A673 (cell line): ENCODE results near the gene WDSUB1. TPM values are rescaled to one million over a fixed set of nuclear protein-coding genes. Genes with fewer than 3 reads are reported as not detected.

Experiments used
- BruUV-seq: library from RNA; stranded (reverse); fragments of 400-500 nt; replicated peaks from 2 replicates; lab custom pipeline; 2021; lab: Mats Ljungman, UMichigan
- CTCF ChIA-PET: fragments of 300-600 bp; sonication (Branson Sonifier 250); formaldehyde crosslinking; loops from one replicate; lab custom pipeline; 2022; ENCODE audit warnings: antibody characterized with exemption; lab: Charles Lee
- POLR2A ChIA-PET: fragments of 300-600 bp; sonication (Branson Sonifier 250); formaldehyde crosslinking; loops from one replicate; lab custom pipeline; 2022; ENCODE audit warnings: antibody characterized with exemption; ENCODE audit not compliant: low non-redundant PET; lab: Charles Lee
- DNase-seq: peaks from one replicate; pipeline ENCODE4 v3.0.0-alpha.2; 2015; ENCODE audit warnings: low spot score
- H3K27ac ChIP-seq: fragments of 200-600 bp; sonication (generic); 2 replicates; pipeline ENCODE4 v1.5.1; 2016; ENCODE audit warnings: mixed run types, low read depth, mild to moderate bottlenecking, mixed read lengths, antibody characterized with exemption, low read length; ENCODE audit not compliant: poor library complexity, severe bottlenecking
- H3K27me3 ChIP-seq: fragments of 200-600 bp; sonication (generic); replicated peaks from 2 replicates; pipeline ENCODE4 v1.6.1; 2017; ENCODE audit warnings: mixed run types, low read depth, mild to moderate bottlenecking, mixed read lengths, antibody characterized with exemption, low read length; ENCODE audit not compliant: insufficient read depth, poor library complexity
- H3K36me3 ChIP-seq: fragments of 200-600 bp; sonication (generic); 2 replicates; pipeline ENCODE4 v1.6.1; 2016; ENCODE audit warnings: mixed run types, mild to moderate bottlenecking, mixed read lengths, antibody characterized with exemption, low read length; ENCODE audit not compliant: insufficient read depth, poor library complexity, severe bottlenecking
- H3K4me1 ChIP-seq: fragments of 200-600 bp; sonication (generic); 2 replicates; pipeline ENCODE4 v1.6.1; 2017; ENCODE audit warnings: mixed run types, mild to moderate bottlenecking, mixed read lengths, antibody characterized with exemption, low read length; ENCODE audit not compliant: insufficient read depth, poor library complexity, severe bottlenecking
- H3K4me3 ChIP-seq: fragments of 200-600 bp; sonication (generic); 2 replicates; pipeline ENCODE4 v1.5.1; 2016; ENCODE audit warnings: low read depth, mixed run types, mild to moderate bottlenecking, mixed read lengths, low read length; ENCODE audit not compliant: poor library complexity, severe bottlenecking
- H3K9me3 ChIP-seq: fragments of 200-600 bp; sonication (generic); 2 replicates; pipeline ENCODE4 v1.6.1; 2016; ENCODE audit warnings: mixed run types, low read depth, mild to moderate bottlenecking, mixed read lengths, antibody characterized with exemption, low read length; ENCODE audit not compliant: poor library complexity, severe bottlenecking
- EZH2 ChIP-seq: fragments of 200-600 bp; sonication (generic); IDR thresholded peaks from 2 replicates; pipeline ENCODE4 v1.6.1; 2017; ENCODE audit warnings: borderline replicate concordance, low read depth, mild to moderate bottlenecking, mixed read lengths, antibody characterized with exemption, low read length; ENCODE audit not compliant: poor library complexity, severe bottlenecking
- intact Hi-C: fragments of 100-400 bp; cut with micrococcal nuclease; formaldehyde crosslinking; loops from one replicate; pipeline ENCODE4 v1.10.0; 2022; ENCODE audit not compliant: unreplicated experiment
- total RNA-seq: library from RNA; stranded (reverse); gene quantifications from 2 replicates; pipeline ENCODE4 v1.2.3, GENCODE V29; 2021
- TF ChIP-seq, protein P1 (sequence below): fragments of 300-800, 200-600 bp; sonication (generic); conservative IDR thresholded peaks from 2 replicates; pipeline ENCODE4 v1.5.1; 2017; ENCODE audit warnings: low read depth, mild to moderate bottlenecking, antibody characterized with exemption, low read length, moderate library complexity, mixed read lengths

WDSUB1 gene
- total RNA-seq, 1 experiment from 2014 or later = 11.9 TPM

DNA sequence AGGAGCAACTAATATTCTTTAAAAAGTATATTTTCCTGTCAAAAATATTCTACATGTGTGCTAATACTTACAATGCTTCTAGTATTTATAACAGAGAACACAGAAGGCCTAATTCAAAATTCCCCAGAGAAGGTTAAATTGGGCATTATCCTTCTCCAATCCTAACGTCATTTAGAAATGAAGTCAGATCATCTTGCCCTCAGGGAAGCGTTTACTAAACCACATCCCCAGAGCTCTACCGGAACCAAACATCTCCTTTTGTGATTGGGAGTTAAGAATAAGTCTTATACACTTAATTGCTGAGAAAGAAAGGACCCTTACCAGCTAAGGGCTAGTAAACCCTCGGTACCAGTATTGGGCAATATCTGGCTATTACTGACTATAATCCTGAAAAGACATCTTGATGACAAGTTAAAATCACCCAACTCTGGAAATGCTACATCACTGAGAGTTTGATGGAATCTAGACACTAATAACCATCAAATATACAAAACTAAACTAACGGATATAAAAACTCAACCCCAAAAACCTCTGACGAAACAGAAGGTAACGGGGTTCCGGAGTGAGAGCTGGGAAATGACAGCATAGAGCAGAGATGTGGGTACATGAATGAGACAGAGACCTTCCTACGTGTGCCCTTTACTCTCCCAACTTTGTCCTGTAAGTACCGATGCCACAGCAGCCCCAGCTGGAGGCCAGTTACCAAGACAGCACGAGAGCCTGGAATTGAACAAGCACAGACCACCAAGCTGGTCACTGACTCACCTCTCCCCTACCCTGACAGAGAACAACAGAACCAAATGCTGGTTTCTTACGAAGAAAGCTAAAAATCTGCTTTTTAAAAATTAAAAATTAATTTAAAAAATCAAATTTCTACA lies 35.0 kb downstream of the WDSUB1 start:
- POLR2A ChIA-PET = no interaction called here

DNA sequence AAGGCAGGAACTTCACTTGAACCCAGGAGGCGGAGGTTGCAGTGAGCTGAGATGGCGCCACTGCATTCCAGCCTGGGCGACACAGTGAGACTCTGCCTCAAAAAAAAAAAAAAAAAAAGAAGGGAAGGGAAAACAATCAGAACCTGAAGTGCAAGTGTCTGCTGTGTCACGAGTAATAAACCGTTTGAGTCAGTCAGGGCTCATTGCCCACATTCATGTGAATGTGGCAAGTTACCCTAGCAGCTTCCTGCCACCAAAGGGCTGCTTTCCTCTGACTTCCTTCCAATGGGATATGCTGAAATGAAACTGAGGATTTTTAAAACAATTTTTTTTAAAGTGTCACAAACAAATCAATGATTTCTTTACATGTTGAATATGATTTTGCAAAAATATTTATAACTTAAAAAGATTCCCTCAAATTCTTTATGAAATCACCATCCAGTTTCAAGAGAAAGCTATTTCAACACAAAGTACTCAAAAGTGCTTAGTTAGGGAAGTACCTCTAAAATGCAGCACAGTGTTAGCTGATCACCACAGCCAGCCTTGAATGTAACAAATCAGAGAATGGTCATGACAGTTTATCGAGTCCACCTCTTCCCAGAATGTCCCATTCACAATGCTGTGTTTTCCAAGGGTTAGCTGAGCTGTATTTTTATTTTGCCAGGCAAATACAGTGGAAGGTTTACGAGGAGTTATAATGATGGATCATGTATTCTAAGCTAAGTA lies 36.4 kb downstream of the WDSUB1 start:
- CTCF ChIA-PET = no interaction called here
- no TSS peak for BruUV-seq
- POLR2A ChIA-PET = no interaction called here

More for the DNA sequence above, 35.0 kb downstream of the WDSUB1 start:
- CTCF ChIA-PET = no interaction called here
- H3K36me3 ChIP-seq = no peaks in the 10 kb centered on the region
- H3K27ac ChIP-seq = no peak overlapping the region
- H3K4me3 ChIP-seq = no peak overlapping the region
- H3K9me3 ChIP-seq = no peaks in the 10 kb centered on the region
- H3K4me1 ChIP-seq = no peaks in the 10 kb centered on the region
- BruUV-seq = no TSS peak
- intact Hi-C loops = no loop called here
- TF ChIP-seq EZH2 = no peak
- TF ChIP-seq, protein P1, sequence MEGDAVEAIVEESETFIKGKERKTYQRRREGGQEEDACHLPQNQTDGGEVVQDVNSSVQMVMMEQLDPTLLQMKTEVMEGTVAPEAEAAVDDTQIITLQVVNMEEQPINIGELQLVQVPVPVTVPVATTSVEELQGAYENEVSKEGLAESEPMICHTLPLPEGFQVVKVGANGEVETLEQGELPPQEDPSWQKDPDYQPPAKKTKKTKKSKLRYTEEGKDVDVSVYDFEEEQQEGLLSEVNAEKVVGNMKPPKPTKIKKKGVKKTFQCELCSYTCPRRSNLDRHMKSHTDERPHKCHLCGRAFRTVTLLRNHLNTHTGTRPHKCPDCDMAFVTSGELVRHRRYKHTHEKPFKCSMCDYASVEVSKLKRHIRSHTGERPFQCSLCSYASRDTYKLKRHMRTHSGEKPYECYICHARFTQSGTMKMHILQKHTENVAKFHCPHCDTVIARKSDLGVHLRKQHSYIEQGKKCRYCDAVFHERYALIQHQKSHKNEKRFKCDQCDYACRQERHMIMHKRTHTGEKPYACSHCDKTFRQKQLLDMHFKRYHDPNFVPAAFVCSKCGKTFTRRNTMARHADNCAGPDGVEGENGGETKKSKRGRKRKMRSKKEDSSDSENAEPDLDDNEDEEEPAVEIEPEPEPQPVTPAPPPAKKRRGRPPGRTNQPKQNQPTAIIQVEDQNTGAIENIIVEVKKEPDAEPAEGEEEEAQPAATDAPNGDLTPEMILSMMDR = no peak
- H3K27me3 ChIP-seq = no peaks in the 10 kb centered on the region
- DNase-seq = peak; percentile 34

DNA sequence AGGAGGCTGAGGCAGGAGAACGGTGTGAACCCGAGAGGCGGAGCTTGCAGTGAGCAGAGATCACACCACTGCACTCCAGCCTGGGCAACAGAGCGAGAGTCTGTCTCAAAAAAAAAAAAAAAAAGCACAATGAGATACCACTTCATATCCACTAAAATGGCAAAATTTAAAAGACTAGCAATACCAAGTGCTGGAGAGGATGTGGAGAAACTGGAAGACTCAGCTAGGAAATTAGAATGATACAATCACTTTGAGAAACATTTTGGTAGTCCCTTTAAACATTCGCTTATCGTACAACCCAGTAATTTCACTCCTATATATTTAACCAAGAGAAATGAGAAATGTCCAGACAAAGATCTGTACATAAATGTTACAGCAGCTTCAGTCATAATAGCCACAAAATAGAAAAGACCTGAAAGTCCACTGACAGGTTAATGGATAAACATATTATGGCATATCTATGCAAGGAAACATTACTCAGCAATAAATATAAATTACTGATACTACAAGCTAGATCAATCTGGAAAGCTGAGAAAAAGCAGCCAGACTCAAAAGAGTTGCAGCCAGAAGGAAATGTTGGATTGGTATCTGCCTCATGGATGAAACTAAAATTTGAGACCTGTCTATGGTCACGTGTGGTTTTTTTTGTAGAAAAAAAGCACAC lies 40.0 kb downstream of the WDSUB1 start:
- POLR2A ChIA-PET = interaction anchor here (0.5 to 0.6 kb wide), 2 partner anchors 491 to 685 kb away, joined by 4 to 12 read pairs; no protein-coding TSS in a partner anchor

More for the DNA sequence above, 36.4 kb downstream of the WDSUB1 start:
- Histone ChIP-seq H3K9me3 (no peaks in the 10 kb centered on the region), H3K27me3 (no peaks in the 10 kb centered on the region), H3K36me3 (no peaks in the 10 kb centered on the region), H3K27ac (no peak overlapping the region), H3K4me3 (no peak overlapping the region), H3K4me1 (no peaks in the 10 kb centered on the region)
- no peak for TF ChIP-seq EZH2
- TF ChIP-seq, protein P1 = no peak
- intact Hi-C loops = no loop called here
- DNase-seq = peak; percentile 61

More for the DNA sequence above, 40.0 kb downstream of the WDSUB1 start:
- H3K9me3 ChIP-seq = no peaks in the 10 kb centered on the region
- no peaks in the 10 kb centered on the region for H3K36me3 ChIP-seq
- DNase-seq = no peak
- no TSS peak for BruUV-seq
- intact Hi-C loops = no loop called here
- H3K27me3 ChIP-seq = no peaks in the 10 kb centered on the region
- H3K4me3 ChIP-seq = no peak overlapping the region
- TF ChIP-seq EZH2 = no peak
- TF ChIP-seq, protein P1 = no peak
- H3K27ac ChIP-seq = no peak overlapping the region
- H3K4me1 ChIP-seq = no peaks in the 10 kb centered on the region
- CTCF ChIA-PET = no interaction called here
